ENCODE data around the gene UPF3A. TPM values are rescaled to one million over a fixed set of nuclear protein-coding genes. Genes with fewer than 3 reads are reported as not detected.
"Not testable (repeated sequence)": the region's sequence is repeated elsewhere in the genome, so short reads cannot be mapped to it uniquely, and the experiment has no call there.

Gene UPF3A
- total RNA-seq, 8 experiments from 2014 or later = 47.1 to 77.9 (median 54.0) TPM

DNA sequence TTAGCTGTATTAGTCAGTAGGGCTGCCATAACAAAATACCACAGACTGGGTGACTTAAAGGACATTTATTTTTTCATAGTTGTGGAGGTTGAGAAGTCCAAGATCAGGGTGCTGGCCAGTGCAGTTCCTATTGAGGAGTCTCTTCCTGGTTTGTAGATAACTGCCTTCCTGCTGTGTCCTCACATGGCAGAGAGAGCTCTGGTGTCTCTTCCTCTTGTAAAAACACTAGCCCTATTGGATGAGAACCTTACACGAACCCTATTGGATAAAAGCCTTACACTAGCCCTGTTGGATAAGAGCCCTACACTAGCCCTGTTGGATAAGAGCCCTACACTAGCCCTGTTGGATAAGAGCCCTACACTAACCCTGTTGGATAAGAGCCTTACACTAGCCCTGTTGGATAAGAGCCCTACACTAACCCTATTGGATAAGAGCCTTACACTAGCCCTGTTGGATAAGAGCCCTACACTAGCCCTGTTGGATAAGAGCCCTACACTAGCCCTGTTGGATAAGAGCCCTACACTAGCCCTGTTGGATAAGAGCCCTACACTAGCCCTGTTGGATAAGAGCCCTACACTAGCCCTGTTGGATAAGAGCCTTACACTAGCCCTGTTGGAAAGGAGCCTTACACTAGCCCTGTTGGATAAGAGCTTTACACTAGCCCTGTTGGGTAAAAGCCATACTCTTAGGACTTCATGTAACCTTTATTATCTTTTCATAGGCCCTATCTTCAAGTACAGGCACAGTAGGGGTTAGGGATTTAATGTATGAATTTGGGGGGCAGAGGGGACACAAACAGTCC lies 29.6 kb upstream of the UPF3A start:
- H3K27ac ChIP-seq; ATAC-seq (replicated peaks in 6 of 8); in situ Hi-C loops (cut with MboI; ENCODE audit: low pct_unique_long_range_greater_than_20kb in 2 of 9, low sequenced_read_pairs in 9 of 9, unreplicated experiment in 9 of 9); H3K4me1 ChIP-seq (replicated peaks in 1 of 2); H3K4me3 ChIP-seq: not testable (repeated sequence)
- 78 to 100% methylated on average over 1 of the region's 1 CpG; no CpG with 5 or more reads in 8 of the 10 experiments for WGBS, 10 experiments

- WGBS, 10 experiments = 20 to 100% (median 86%) methylated on average over 1 of the region's 1 CpG; no CpG with 5 or more reads in 1 of the 10 experiments
- no peak overlapping the region for H3K27ac ChIP-seq
- H3K4me3 ChIP-seq = no peak overlapping the region
- in situ Hi-C loops (cut with MboI; ENCODE audit: low pct_unique_long_range_greater_than_20kb in 2 of 9, low sequenced_read_pairs in 9 of 9, unreplicated experiment in 9 of 9) = no loop called here
- ATAC-seq (replicated peaks in 6 of 8) = no peak
- peaks cover 0 to 2% of the 10 kb centered on the region in 2 donors for H3K4me1 ChIP-seq (replicated peaks in 1 of 2)
Observed at GRCh38 chr13:114256547-114256946, 24.9 kb upstream of the UPF3A start.

DNA sequence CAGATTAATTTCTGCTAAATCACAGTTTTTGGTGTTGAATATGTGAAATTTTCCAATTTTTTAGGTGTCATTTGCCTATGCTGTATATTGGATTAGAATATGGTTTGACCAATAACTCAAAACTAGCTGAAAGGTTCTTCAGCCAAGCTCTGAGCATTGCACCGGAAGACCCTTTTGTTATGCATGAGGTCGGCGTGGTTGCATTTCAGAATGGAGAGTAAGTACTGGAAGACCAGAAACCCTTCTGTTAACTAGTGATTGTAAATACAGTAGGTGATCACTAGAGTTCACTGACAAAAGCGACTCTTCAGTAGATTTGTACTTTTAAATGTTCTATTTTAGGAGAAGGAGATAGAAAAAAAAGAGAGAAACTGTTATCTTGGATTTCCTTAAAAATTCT lies 24.4 kb upstream of the UPF3A start:
- WGBS, 10 experiments = 23 to 100% (median 83%) methylated on average over 1 to 4 of the region's 4 CpGs; no CpG with 5 or more reads in 2 of the 10 experiments
- no peak overlapping the region for H3K4me3 ChIP-seq
- ATAC-seq (replicated peaks in 6 of 8) = no peak
- in situ Hi-C loops (cut with MboI; ENCODE audit: low pct_unique_long_range_greater_than_20kb in 2 of 9, low sequenced_read_pairs in 9 of 9, unreplicated experiment in 9 of 9) = no loop called here
- peaks cover 0 to 2% of the 10 kb centered on the region in 2 donors for H3K4me1 ChIP-seq (replicated peaks in 1 of 2)
- H3K27ac ChIP-seq = no peak overlapping the region

DNA sequence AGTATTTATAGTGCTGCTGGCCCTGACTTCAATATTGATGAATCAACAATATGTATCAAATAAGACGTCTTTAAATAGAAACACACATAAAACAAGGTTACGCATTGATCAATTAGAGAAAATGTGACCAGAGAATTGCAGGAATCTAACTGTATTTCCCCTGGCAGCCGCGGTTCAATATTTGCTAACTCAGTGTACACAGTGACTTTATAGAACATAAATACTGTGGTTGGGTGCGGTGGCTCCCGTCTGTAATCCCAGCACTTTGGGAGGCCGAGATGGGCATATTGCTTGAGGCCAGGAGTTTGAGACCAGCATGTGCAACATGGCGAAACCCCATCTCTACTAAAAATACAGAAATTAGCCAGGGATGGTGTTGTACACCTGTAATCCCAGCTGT lies 22.8 kb upstream of the UPF3A start:
- WGBS, 10 experiments = 60 to 100% (median 95%) methylated on average over 1 to 8 of the region's 8 CpGs; no CpG with 5 or more reads in 1 of the 10 experiments
- Histone ChIP-seq H3K4me3 (no peak overlapping the region), H3K4me1 (replicated peaks in 1 of 2) (peaks cover 0 to 2% of the 10 kb centered on the region in 2 donors), H3K27ac (no peak overlapping the region)
- peak in 1 of 8 experiments; percentile 30 for ATAC-seq (replicated peaks in 6 of 8)
- in situ Hi-C loops (cut with MboI; ENCODE audit: low pct_unique_long_range_greater_than_20kb in 2 of 9, low sequenced_read_pairs in 9 of 9, unreplicated experiment in 9 of 9) = no loop called here

- 81 to 100% (median 96%) methylated on average over 1 to 7 of the region's 7 CpGs; no CpG with 5 or more reads in 1 of the 10 experiments for WGBS, 10 experiments
- ATAC-seq (replicated peaks in 6 of 8) = no peak
- Histone ChIP-seq H3K4me1 (replicated peaks in 1 of 2) (peaks cover 0 to 2% of the 10 kb centered on the region in 2 donors), H3K4me3 (no peak overlapping the region), H3K27ac (no peak overlapping the region)
- in situ Hi-C loops (cut with MboI; ENCODE audit: low pct_unique_long_range_greater_than_20kb in 2 of 9, low sequenced_read_pairs in 9 of 9, unreplicated experiment in 9 of 9) = no loop called here
Observed at GRCh38 chr13:114259374-114259773, 22.0 kb upstream of the UPF3A start.

- peaks cover 0 to 2% of the 10 kb centered on the region in 2 donors for H3K4me1 ChIP-seq (replicated peaks in 1 of 2)
- ATAC-seq (replicated peaks in 6 of 8) = peak in 1 of 8 experiments; percentile 74
- H3K27ac ChIP-seq = no peak overlapping the region
- in situ Hi-C loops (cut with MboI; ENCODE audit: low pct_unique_long_range_greater_than_20kb in 2 of 9, low sequenced_read_pairs in 9 of 9, unreplicated experiment in 9 of 9) = no loop called here
- WGBS, 10 experiments = 20 to 100% (median 88%) methylated on average over 1 to 4 of the region's 4 CpGs; no CpG with 5 or more reads in 1 of the 10 experiments
- no peak overlapping the region for H3K4me3 ChIP-seq
Observed at GRCh38 chr13:114259974-114260373, 21.4 kb upstream of the UPF3A start.

DNA sequence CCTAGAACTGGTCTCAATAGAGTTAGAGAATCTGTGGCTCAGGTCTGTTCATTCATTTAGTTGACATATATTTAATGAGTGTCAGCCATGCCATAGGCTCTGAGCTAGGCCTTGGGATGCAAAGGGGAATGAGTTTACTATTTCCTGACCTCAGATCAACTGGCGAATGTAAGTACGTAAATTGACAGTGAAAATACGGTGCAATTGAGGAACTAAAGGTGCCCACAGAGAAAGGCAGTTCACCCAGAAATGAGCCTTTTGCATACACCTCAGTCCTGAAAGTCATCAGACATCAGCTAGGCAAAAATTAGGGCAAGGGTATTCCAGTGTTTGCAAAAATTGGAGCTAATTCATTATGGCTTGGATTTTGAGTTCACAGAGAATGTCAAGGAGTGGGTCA lies 20.6 kb upstream of the UPF3A start:
- H3K27ac ChIP-seq = no peak overlapping the region
- no peak overlapping the region for H3K4me3 ChIP-seq
- in situ Hi-C loops (cut with MboI; ENCODE audit: low pct_unique_long_range_greater_than_20kb in 2 of 9, low sequenced_read_pairs in 9 of 9, unreplicated experiment in 9 of 9) = no loop called here
- H3K4me1 ChIP-seq (replicated peaks in 1 of 2) = peaks cover 0 to 2% of the 10 kb centered on the region in 2 donors
- 83 to 100% (median 96%) methylated on average over 2 to 3 of the region's 3 CpGs; no CpG with 5 or more reads in 3 of the 10 experiments for WGBS, 10 experiments
- ATAC-seq (replicated peaks in 6 of 8) = no peak

GRCh38 chr13:114261328-114261965 lies 20.0 kb upstream of the UPF3A start:
- WGBS, 10 experiments = 50 to 100% (median 94%) methylated on average over 1 to 3 of the region's 3 CpGs; no CpG with 5 or more reads in 1 of the 10 experiments
- Histone ChIP-seq H3K4me1 (replicated peaks in 1 of 2) (no peaks in the 10 kb centered on the region), H3K4me3 (no peak overlapping the region), H3K27ac (no peak overlapping the region)
- peak in 4 of 8 experiments; percentile 7 to 47 (median 20) for ATAC-seq (replicated peaks in 6 of 8)
- in situ Hi-C loops (cut with MboI; ENCODE audit: low pct_unique_long_range_greater_than_20kb in 2 of 9, low sequenced_read_pairs in 9 of 9, unreplicated experiment in 9 of 9) = no loop called here

DNA sequence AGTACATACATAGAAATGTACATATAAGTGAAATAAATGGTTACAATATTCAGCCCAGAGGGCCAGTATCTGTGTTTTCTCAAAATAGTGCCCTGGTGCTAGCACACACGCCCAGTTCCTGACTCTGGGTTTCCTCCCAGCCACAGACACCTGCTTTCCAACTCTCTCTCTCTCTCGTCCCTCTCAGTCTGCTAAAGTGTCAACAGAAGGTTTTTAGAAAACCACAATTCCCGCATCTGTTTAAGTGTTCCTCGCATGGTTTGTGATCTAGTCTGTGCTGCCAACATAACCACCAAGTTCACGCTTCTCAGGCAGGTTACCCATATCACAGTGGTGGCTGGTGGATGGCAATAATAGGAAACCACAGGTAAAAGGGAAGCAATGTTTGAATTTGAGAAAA lies 17.8 kb upstream of the UPF3A start:
- Histone ChIP-seq H3K4me1 (replicated peaks in 1 of 2) (no peaks in the 10 kb centered on the region), H3K27ac (no peak overlapping the region), H3K4me3 (no peak overlapping the region)
- ATAC-seq (replicated peaks in 6 of 8) = peak in 3 of 8 experiments; percentile 20 to 69 (median 33)
- in situ Hi-C loops (cut with MboI; ENCODE audit: low pct_unique_long_range_greater_than_20kb in 2 of 9, low sequenced_read_pairs in 9 of 9, unreplicated experiment in 9 of 9) = no loop called here
- WGBS, 10 experiments = 0 to 100% (median 81%) methylated on average over 1 to 5 of the region's 5 CpGs; no CpG with 5 or more reads in 1 of the 10 experiments

DNA sequence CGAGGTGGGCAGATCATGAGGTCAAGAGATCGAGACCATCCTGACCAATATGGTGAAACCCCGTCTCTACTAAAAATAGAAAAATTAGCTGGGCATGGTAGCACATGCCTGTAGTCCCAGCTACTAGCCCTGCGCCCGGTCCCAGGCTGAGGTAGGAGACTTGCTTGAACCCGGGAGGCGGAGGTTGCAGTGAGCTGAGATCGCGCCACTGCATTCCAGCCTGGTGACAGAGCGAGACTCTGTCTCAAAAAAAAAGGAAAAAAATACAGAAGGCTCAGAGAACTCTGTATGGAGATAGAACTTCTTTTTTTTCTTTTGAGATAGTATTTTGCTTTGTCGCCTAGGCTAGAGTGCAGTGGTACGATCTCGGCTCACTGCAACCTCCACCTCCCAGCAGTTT lies 17.1 kb upstream of the UPF3A start:
- H3K4me3 ChIP-seq; ATAC-seq (replicated peaks in 6 of 8); H3K27ac ChIP-seq; H3K4me1 ChIP-seq (replicated peaks in 1 of 2); in situ Hi-C loops (cut with MboI; ENCODE audit: low pct_unique_long_range_greater_than_20kb in 2 of 9, low sequenced_read_pairs in 9 of 9, unreplicated experiment in 9 of 9): not testable (repeated sequence)
- WGBS, 10 experiments = 95 to 100% (median 100%) methylated on average over 1 to 9 of the region's 13 CpGs; no CpG with 5 or more reads in 1 of the 10 experiments

GRCh38 chr13:114264886-114265611 lies 16.4 kb upstream of the UPF3A start:
- WGBS, 10 experiments = 14 to 100% (median 94%) methylated on average over 2 to 8 of the region's 8 CpGs
- ATAC-seq (replicated peaks in 6 of 8) = peak in 2 of 8 experiments; percentile 4

DNA sequence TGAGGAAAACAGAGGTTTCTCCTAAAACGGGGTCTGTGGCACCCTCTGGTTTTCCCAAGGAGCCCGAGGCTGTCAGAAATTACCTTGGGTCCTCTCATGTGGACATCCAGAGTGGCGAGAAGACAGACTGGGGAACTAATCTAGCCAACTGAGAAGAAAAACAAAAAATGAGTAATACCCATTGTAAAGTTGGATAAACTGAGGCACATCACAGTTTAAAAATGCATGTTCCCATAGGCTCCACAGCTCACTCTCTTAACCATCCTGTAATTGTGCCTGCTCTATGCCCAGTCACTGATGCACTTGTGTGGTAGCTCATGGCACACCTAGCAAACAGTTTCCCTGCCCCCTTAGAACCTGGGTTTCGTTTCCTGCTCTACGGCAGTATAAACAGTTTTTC lies 15.2 kb upstream of the UPF3A start:
- WGBS, 10 experiments = 65 to 100% (median 100%) methylated on average over 1 to 4 of the region's 5 CpGs; no CpG with 5 or more reads in 2 of the 10 experiments
- in situ Hi-C loops (cut with MboI; ENCODE audit: low pct_unique_long_range_greater_than_20kb in 2 of 9, low sequenced_read_pairs in 9 of 9, unreplicated experiment in 9 of 9) = no loop called here
- ATAC-seq (replicated peaks in 6 of 8) = no peak

More at GRCh38 chr13:114264886-114265611, 16.4 kb upstream of the UPF3A start:
- no peak overlapping the region for H3K4me3 ChIP-seq
- H3K4me1 ChIP-seq (replicated peaks in 1 of 2) = no peaks in the 10 kb centered on the region
- in situ Hi-C loops (cut with MboI; ENCODE audit: low pct_unique_long_range_greater_than_20kb in 2 of 9, low sequenced_read_pairs in 9 of 9, unreplicated experiment in 9 of 9) = no loop called here
- H3K27ac ChIP-seq = no peak overlapping the region

More for the DNA sequence above, 15.2 kb upstream of the UPF3A start:
- H3K4me3 ChIP-seq = no peak overlapping the region
- H3K27ac ChIP-seq = no peak overlapping the region
- H3K4me1 ChIP-seq (replicated peaks in 1 of 2) = no peaks in the 10 kb centered on the region
